ENCODE results near the gene RPS3A.
"Not testable (repeated sequence)": the region's sequence is repeated elsewhere in the genome, so short reads cannot be mapped to it uniquely, and the experiment has no call there.

RPS3A gene

GRCh38 chr4:151099229-151099975 is at the start of gene RPS3A:
RPS3A (plus strand) TSS chr4:151099628; CDS start chr4:151099653, 25 bp downstream.
- Mint-ChIP-seq H3K4me3 (peak within 1 kb of the TSS; percentile 96), H3K4me1 (peaks cover 20% of the 10 kb centered on the region), H3K9me3 (no peaks in the 10 kb centered on the region), H3K27me3 (peaks cover 7% of the 10 kb centered on the region), H3K36me3 (ENCODE audit: insufficient read depth) (peaks cover 49% of the 10 kb centered on the region), H3K27ac (ENCODE audit: low read depth) (peak within 1 kb of the TSS; percentile 98)
- ATAC-seq (replicated peaks; ENCODE audit: extremely low read depth, poor library complexity, severe bottlenecking) (peak; percentile 92), DNase-seq (ENCODE audit: low spot score in 2 of 2) (peak; percentile 99)

GRCh38 chr4:151052785-151053184 is 46.6 kb upstream of the RPS3A start:
- H3K36me3 Mint-ChIP-seq (ENCODE audit: insufficient read depth), result no peaks in the 10 kb centered on the region
- no peaks in the 10 kb centered on the region for H3K4me1 Mint-ChIP-seq
- ATAC-seq (replicated peaks; ENCODE audit: extremely low read depth, poor library complexity, severe bottlenecking) (no peak), DNase-seq (ENCODE audit: low spot score in 2 of 2) (no peak)
- H3K9me3 Mint-ChIP-seq, result no peaks in the 10 kb centered on the region
- H3K27me3 Mint-ChIP-seq, result no peaks in the 10 kb centered on the region
- H3K4me3 Mint-ChIP-seq, result no peak overlapping the region
- H3K27ac Mint-ChIP-seq (ENCODE audit: low read depth), result no peak overlapping the region

- Mint-ChIP-seq H3K4me1 (no peaks in the 10 kb centered on the region), H3K27me3 (no peaks in the 10 kb centered on the region), H3K36me3 (ENCODE audit: insufficient read depth) (no peaks in the 10 kb centered on the region), H3K9me3 (no peaks in the 10 kb centered on the region), H3K27ac (ENCODE audit: low read depth) (no peak overlapping the region), H3K4me3 (no peak overlapping the region)
- no peak for DNase-seq (ENCODE audit: low spot score in 2 of 2)
- ATAC-seq (replicated peaks; ENCODE audit: extremely low read depth, poor library complexity, severe bottlenecking), result no peak
Observed at GRCh38 chr4:151055539-151055938, 43.9 kb upstream of the RPS3A start.

- not testable (repeated sequence) for H3K27ac Mint-ChIP-seq (ENCODE audit: low read depth); DNase-seq (ENCODE audit: low spot score in 2 of 2); ATAC-seq (replicated peaks; ENCODE audit: extremely low read depth, poor library complexity, severe bottlenecking); H3K9me3 Mint-ChIP-seq; H3K4me3 Mint-ChIP-seq; H3K27me3 Mint-ChIP-seq; H3K4me1 Mint-ChIP-seq; H3K36me3 Mint-ChIP-seq (ENCODE audit: insufficient read depth)
Observed at GRCh38 chr4:151063143-151063542, 36.3 kb upstream of the RPS3A start.

- H3K36me3 Mint-ChIP-seq (ENCODE audit: insufficient read depth), result no peaks in the 10 kb centered on the region
- H3K27ac Mint-ChIP-seq (ENCODE audit: low read depth), result no peak overlapping the region
- ATAC-seq (replicated peaks; ENCODE audit: extremely low read depth, poor library complexity, severe bottlenecking) (no peak), DNase-seq (ENCODE audit: low spot score in 2 of 2) (no peak)
- no peaks in the 10 kb centered on the region for H3K4me1 Mint-ChIP-seq
- H3K4me3 Mint-ChIP-seq, result no peak overlapping the region
- peaks cover 13% of the 10 kb centered on the region for H3K27me3 Mint-ChIP-seq
- H3K9me3 Mint-ChIP-seq, result no peaks in the 10 kb centered on the region
Observed at GRCh38 chr4:151067316-151067970, 32.0 kb upstream of the RPS3A start.

GRCh38 chr4:151074416-151074916 is 25.0 kb upstream of the RPS3A start:
- H3K27ac Mint-ChIP-seq (ENCODE audit: low read depth), result no peak overlapping the region
- no peaks in the 10 kb centered on the region for H3K9me3 Mint-ChIP-seq
- H3K27me3 Mint-ChIP-seq, result peaks cover 11% of the 10 kb centered on the region
- no peaks in the 10 kb centered on the region for H3K4me1 Mint-ChIP-seq
- no peak overlapping the region for H3K4me3 Mint-ChIP-seq
- DNase-seq (ENCODE audit: low spot score in 2 of 2) (no peak), ATAC-seq (replicated peaks; ENCODE audit: extremely low read depth, poor library complexity, severe bottlenecking) (no peak)
- H3K36me3 Mint-ChIP-seq (ENCODE audit: insufficient read depth), result no peaks in the 10 kb centered on the region

GRCh38 chr4:151077978-151078377 is 21.4 kb upstream of the RPS3A start:
- H3K9me3 Mint-ChIP-seq; H3K4me3 Mint-ChIP-seq; ATAC-seq (replicated peaks; ENCODE audit: extremely low read depth, poor library complexity, severe bottlenecking); H3K4me1 Mint-ChIP-seq; H3K36me3 Mint-ChIP-seq (ENCODE audit: insufficient read depth); H3K27ac Mint-ChIP-seq (ENCODE audit: low read depth); DNase-seq (ENCODE audit: low spot score in 2 of 2); H3K27me3 Mint-ChIP-seq: not testable (repeated sequence)

- ATAC-seq (replicated peaks; ENCODE audit: extremely low read depth, poor library complexity, severe bottlenecking) (no peak), DNase-seq (ENCODE audit: low spot score in 2 of 2) (no peak)
- H3K36me3 Mint-ChIP-seq (ENCODE audit: insufficient read depth), result no peaks in the 10 kb centered on the region
- H3K4me3 Mint-ChIP-seq, result no peak overlapping the region
- H3K27ac Mint-ChIP-seq (ENCODE audit: low read depth), result no peak overlapping the region
- no peaks in the 10 kb centered on the region for H3K4me1 Mint-ChIP-seq
- peaks cover 12% of the 10 kb centered on the region for H3K27me3 Mint-ChIP-seq
- H3K9me3 Mint-ChIP-seq, result no peaks in the 10 kb centered on the region
Observed at GRCh38 chr4:151087467-151087866, 12.0 kb upstream of the RPS3A start.

- Mint-ChIP-seq H3K4me3 (no peak overlapping the region), H3K27me3 (peaks cover 19% of the 10 kb centered on the region), H3K4me1 (no peaks in the 10 kb centered on the region), H3K9me3 (no peaks in the 10 kb centered on the region), H3K36me3 (ENCODE audit: insufficient read depth) (no peaks in the 10 kb centered on the region), H3K27ac (ENCODE audit: low read depth) (no peak overlapping the region)
- DNase-seq (ENCODE audit: low spot score in 2 of 2) (no peak), ATAC-seq (replicated peaks; ENCODE audit: extremely low read depth, poor library complexity, severe bottlenecking) (no peak)
Observed at GRCh38 chr4:151091047-151091446, 8.4 kb upstream of the RPS3A start.

- H3K9me3 Mint-ChIP-seq, result no peaks in the 10 kb centered on the region
- H3K4me3 Mint-ChIP-seq, result no peak overlapping the region
Observed at GRCh38 chr4:151092488-151092887, 6.9 kb upstream of the RPS3A start.

GRCh38 chr4:151093203-151093602 is 6.2 kb upstream of the RPS3A start:
- Mint-ChIP-seq H3K9me3 (no peaks in the 10 kb centered on the region), H3K36me3 (ENCODE audit: insufficient read depth) (no peaks in the 10 kb centered on the region), H3K27ac (ENCODE audit: low read depth) (no peak overlapping the region), H3K4me3 (no peak overlapping the region), H3K27me3 (peaks cover 8% of the 10 kb centered on the region), H3K4me1 (no peaks in the 10 kb centered on the region)
- ATAC-seq (replicated peaks; ENCODE audit: extremely low read depth, poor library complexity, severe bottlenecking) (no peak), DNase-seq (ENCODE audit: low spot score in 2 of 2) (no peak)

More at GRCh38 chr4:151092488-151092887, 6.9 kb upstream of the RPS3A start:
- Mint-ChIP-seq H3K36me3 (ENCODE audit: insufficient read depth) (no peaks in the 10 kb centered on the region), H3K4me1 (no peaks in the 10 kb centered on the region), H3K27ac (ENCODE audit: low read depth) (no peak overlapping the region), H3K27me3 (peaks cover 15% of the 10 kb centered on the region)
- DNase-seq (ENCODE audit: low spot score in 2 of 2), result no peak
- no peak for ATAC-seq (replicated peaks; ENCODE audit: extremely low read depth, poor library complexity, severe bottlenecking)

GRCh38 chr4:151094290-151094751 is 5.1 kb upstream of the RPS3A start:
- ATAC-seq (replicated peaks; ENCODE audit: extremely low read depth, poor library complexity, severe bottlenecking) (no peak), DNase-seq (ENCODE audit: low spot score in 2 of 2) (no peak)
- Mint-ChIP-seq H3K27me3 (peaks cover 7% of the 10 kb centered on the region), H3K4me3 (no peak overlapping the region), H3K36me3 (ENCODE audit: insufficient read depth) (peaks cover 4% of the 10 kb centered on the region), H3K9me3 (no peaks in the 10 kb centered on the region), H3K27ac (ENCODE audit: low read depth) (no peak overlapping the region), H3K4me1 (no peaks in the 10 kb centered on the region)

- DNase-seq (ENCODE audit: low spot score in 2 of 2) (no peak), ATAC-seq (replicated peaks; ENCODE audit: extremely low read depth, poor library complexity, severe bottlenecking) (no peak)
- Mint-ChIP-seq H3K27me3 (peaks cover 7% of the 10 kb centered on the region), H3K4me1 (peaks cover 4% of the 10 kb centered on the region), H3K9me3 (no peaks in the 10 kb centered on the region), H3K27ac (ENCODE audit: low read depth) (no peak overlapping the region), H3K36me3 (ENCODE audit: insufficient read depth) (peaks cover 11% of the 10 kb centered on the region), H3K4me3 (no peak overlapping the region)
Observed at GRCh38 chr4:151095142-151095541, 4.3 kb upstream of the RPS3A start.

All from central memory CD8-positive, alpha-beta T cell (primary cell).